Measurements from ENCODE around the gene RBM19.
A peak's percentile ranks its signal among the peaks of the same experiment; 100 is the strongest.

The RBM19 gene

GRCh38 chr12:113820309-113820708 lies 145.8 kb downstream of the RBM19 start:
- H4K20me1 ChIP-seq (ENCODE audit: insufficient read depth, low read length), result no peaks in the 10 kb centered on the region
- H3K27ac ChIP-seq (ENCODE audit: low read depth, low read length, poor library complexity, severe bottlenecking), result no peak overlapping the region
- no peaks in the 10 kb centered on the region for H3K9me2 ChIP-seq (ENCODE audit: low read depth, low read length)
- H3K27me3 ChIP-seq (ENCODE audit: insufficient read depth, low read length), result no peaks in the 10 kb centered on the region
- H3K4me2 ChIP-seq (ENCODE audit: low read length), result no peak overlapping the region
- H3K36me3 ChIP-seq (ENCODE audit: insufficient read depth, low read length), result no peaks in the 10 kb centered on the region
- H3K4me3 ChIP-seq (ENCODE audit: low read depth, low read length, poor library complexity, severe bottlenecking), result no peak overlapping the region
- no peaks in the 10 kb centered on the region for H3K9me3 ChIP-seq (ENCODE audit: low read length)
- H3K9ac ChIP-seq (ENCODE audit: low read length), result no peak overlapping the region
- H2AFZ ChIP-seq (ENCODE audit: low read length), result no peak overlapping the region
- TF ChIP-seq EZH2 (IDR thresholded peaks at IDR 0.05; ENCODE audit: borderline replicate concordance, low read length), result no peak
- no peak for TF ChIP-seq CTCF (IDR thresholded peaks at IDR 0.05; ENCODE audit: low read length)
- no peaks in the 10 kb centered on the region for H3K79me2 ChIP-seq (ENCODE audit: insufficient read depth, low read length)
- no peaks in the 10 kb centered on the region for H3K4me1 ChIP-seq (ENCODE audit: insufficient read depth, low read length, severe bottlenecking)
- H3F3A ChIP-seq (ENCODE audit: insufficient read depth, low read length), result no peaks in the 10 kb centered on the region

- TF ChIP-seq CTCF (IDR thresholded peaks at IDR 0.05; ENCODE audit: low read length) (no peak), EZH2 (IDR thresholded peaks at IDR 0.05; ENCODE audit: borderline replicate concordance, low read length) (no peak)
- Histone ChIP-seq H3K36me3 (ENCODE audit: insufficient read depth, low read length) (no peaks in the 10 kb centered on the region), H3K9ac (ENCODE audit: low read length) (no peak overlapping the region), H3K27ac (ENCODE audit: low read depth, low read length, poor library complexity, severe bottlenecking) (no peak overlapping the region), H4K20me1 (ENCODE audit: insufficient read depth, low read length) (no peaks in the 10 kb centered on the region), H3K79me2 (ENCODE audit: insufficient read depth, low read length) (no peaks in the 10 kb centered on the region), H3K4me1 (ENCODE audit: insufficient read depth, low read length, severe bottlenecking) (no peaks in the 10 kb centered on the region), H3K4me3 (ENCODE audit: low read depth, low read length, poor library complexity, severe bottlenecking) (no peak overlapping the region), H3K9me2 (ENCODE audit: low read depth, low read length) (no peaks in the 10 kb centered on the region), H3F3A (ENCODE audit: insufficient read depth, low read length) (no peaks in the 10 kb centered on the region), H3K27me3 (ENCODE audit: insufficient read depth, low read length) (no peaks in the 10 kb centered on the region), H3K9me3 (ENCODE audit: low read length) (no peaks in the 10 kb centered on the region), H3K4me2 (ENCODE audit: low read length) (no peak overlapping the region), H2AFZ (ENCODE audit: low read length) (no peak overlapping the region)
Measured at GRCh38 chr12:113819495-113819894, 146.6 kb downstream of the RBM19 start.

DNA sequence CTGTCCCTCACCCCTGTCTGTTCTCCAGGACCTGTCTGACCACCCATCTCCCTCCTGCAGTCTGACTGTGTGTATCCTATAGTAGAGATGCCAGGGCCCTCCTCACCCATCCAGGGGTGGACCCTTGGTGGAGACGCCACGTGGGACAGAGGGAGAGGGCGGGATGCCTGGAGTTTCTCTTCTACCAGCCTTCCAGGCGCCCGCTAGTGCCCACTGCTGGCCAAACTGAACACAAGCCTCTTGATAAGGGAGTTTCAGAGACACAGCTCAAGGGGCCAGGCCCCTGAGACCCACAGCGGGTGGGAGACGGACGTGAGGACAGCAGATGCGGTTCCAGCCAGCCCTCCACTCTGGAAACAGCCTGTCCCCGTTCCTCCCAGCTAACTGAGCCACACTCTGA lies 147.3 kb downstream of the RBM19 start:
- H2AFZ ChIP-seq (ENCODE audit: low read length), result no peak overlapping the region
- TF ChIP-seq CTCF (IDR thresholded peaks at IDR 0.05; ENCODE audit: low read length) (peak; percentile 49), EZH2 (IDR thresholded peaks at IDR 0.05; ENCODE audit: borderline replicate concordance, low read length) (no peak)
- H3K27ac ChIP-seq (ENCODE audit: low read depth, low read length, poor library complexity, severe bottlenecking), result no peak overlapping the region
- H4K20me1 ChIP-seq (ENCODE audit: insufficient read depth, low read length), result no peaks in the 10 kb centered on the region
- no peaks in the 10 kb centered on the region for H3K9me2 ChIP-seq (ENCODE audit: low read depth, low read length)
- H3K9me3 ChIP-seq (ENCODE audit: low read length), result no peaks in the 10 kb centered on the region
- no peak overlapping the region for H3K4me3 ChIP-seq (ENCODE audit: low read depth, low read length, poor library complexity, severe bottlenecking)
- H3K27me3 ChIP-seq (ENCODE audit: insufficient read depth, low read length), result no peaks in the 10 kb centered on the region
- no peaks in the 10 kb centered on the region for H3K36me3 ChIP-seq (ENCODE audit: insufficient read depth, low read length)
- H3F3A ChIP-seq (ENCODE audit: insufficient read depth, low read length), result no peaks in the 10 kb centered on the region
- H3K9ac ChIP-seq (ENCODE audit: low read length), result no peak overlapping the region
- no peak overlapping the region for H3K4me2 ChIP-seq (ENCODE audit: low read length)
- H3K4me1 ChIP-seq (ENCODE audit: insufficient read depth, low read length, severe bottlenecking), result no peaks in the 10 kb centered on the region
- no peaks in the 10 kb centered on the region for H3K79me2 ChIP-seq (ENCODE audit: insufficient read depth, low read length)
